ENCODE data around the gene AARS2. TPM values are rescaled to one million over a fixed set of nuclear protein-coding genes. Genes with fewer than 3 reads are reported as not detected.

AARS2 gene
- 0.73 and 0.74 TPM in 2 replicates for polyA plus RNA-seq

GRCh38 chr6:44312901-44313788 is at the start of gene AARS2:
AARS2 (minus strand) TSS chr6:44313347; CDS start chr6:44313323, 24 bp downstream.

GRCh38 chr6:44342489-44342888 is 29.3 kb upstream of the AARS2 start, which contains the start of gene SPATS1:
SPATS1 (plus strand) TSS chr6:44342650; CDS start chr6:44343096, 446 bp downstream.

GRCh38 chr6:44269921-44270525 is 43.1 kb downstream of the AARS2 start, which contains the start of gene TMEM151B:
TMEM151B (plus strand) TSS chr6:44270450; CDS start chr6:44270743, 293 bp downstream.

GRCh38 chr6:44265007-44265721 is 48.0 kb downstream of the AARS2 start, which contains the start of gene NFKBIE:
NFKBIE (minus strand) TSS chr6:44265551; CDS start chr6:44265346, 205 bp downstream.

GRCh38 chr6:44257025-44257752 is 56.0 kb downstream of the AARS2 start, which contains the start of gene SLC35B2:
SLC35B2 (minus strand) TSS chr6:44257528; CDS start chr6:44257410, 118 bp downstream.

Other genes with a start within 250 kb of the AARS2 start
- gene MRPL14, start 185.9 kb downstream of the AARS2 start, polyA plus RNA-seq = 104 and 119 TPM in 2 replicates
- 9.8 and 10.3 TPM in 2 replicates for gene TMEM63B, start 185.8 kb downstream of the AARS2 start, polyA plus RNA-seq
- not detected in 2 replicates for gene CAPN11, start 154.5 kb downstream of the AARS2 start, polyA plus RNA-seq
- not detected in 2 replicates for gene MYMX, start 96.4 kb downstream of the AARS2 start, polyA plus RNA-seq
- gene SLC29A1, start 89.8 kb downstream of the AARS2 start, polyA plus RNA-seq = 7.8 and 10.8 TPM in 2 replicates
- 2,006 and 2,207 TPM in 2 replicates for gene HSP90AB1, start 66.2 kb downstream of the AARS2 start, polyA plus RNA-seq
- 5.6 and 7.6 TPM in 2 replicates for gene SLC35B2, start 55.8 kb downstream of the AARS2 start, polyA plus RNA-seq
- 1.3 and 5.7 TPM in 2 replicates for gene NFKBIE, start 47.8 kb downstream of the AARS2 start, polyA plus RNA-seq
- 0.22 and 1.3 TPM in 2 replicates for gene TMEM151B, start 42.9 kb downstream of the AARS2 start, polyA plus RNA-seq
- 0.22 TPM in 1 of 2 replicates, not detected in the other for gene SPATS1, start 29.3 kb upstream of the AARS2 start, polyA plus RNA-seq
- 15.6 and 16.9 TPM in 2 replicates for gene CDC5L, start 74.4 kb upstream of the AARS2 start, polyA plus RNA-seq

Measured in Purkinje cell (primary cell).